Sciatic nerve (tissue), 2 donors: ENCODE results near the gene B3GAT3. TPM values are rescaled to one million over a fixed set of nuclear protein-coding genes. Genes with fewer than 3 reads are reported as not detected.
"Not testable (repeated sequence)": the region's sequence is repeated elsewhere in the genome, so short reads cannot be mapped to it uniquely, and the experiment has no call there.

ENCODE experiments used
- ATAC-seq: fragments of 200-7000 bp; cut with Tn5 transposase; one replicate; pipeline ENCODE4 v1.9.1; 2020; ENCODE audit warnings: mild to moderate bottlenecking, moderate library complexity
- DNase-seq: peaks from one replicate; pipeline ENCODE4 v3.0.0-alpha.2; 2020; ENCODE audit warnings: low spot score
- intact Hi-C: fragments of 100-400 bp; cut with DNase I; formaldehyde crosslinking; loops from one replicate; pipeline ENCODE4 v1.14.2; 2022
- total RNA-seq: library from RNA; stranded (reverse); fragmentation: NEBNext Ultra II Directional; extraction: Animal tissue kit (Norgen Biotek cat#: 25700); gene quantifications from one replicate; pipeline ENCODE4 v1.2.1, GENCODE V29; 2021
- donor health status: DM: no; HTN: no; CAD: no.
- donor health status: DM: no; HTN: no; CAD: no.

B3GAT3 gene
- total RNA-seq, 1 donor from 2014 or later = 38.7 TPM

- intact Hi-C loops = no loop called here
- ATAC-seq (peak; percentile 2), DNase-seq (no peak)
These were observed 25.2 kb upstream of the B3GAT3 start for GRCh38 chr11:62646825-62647608.

DNA sequence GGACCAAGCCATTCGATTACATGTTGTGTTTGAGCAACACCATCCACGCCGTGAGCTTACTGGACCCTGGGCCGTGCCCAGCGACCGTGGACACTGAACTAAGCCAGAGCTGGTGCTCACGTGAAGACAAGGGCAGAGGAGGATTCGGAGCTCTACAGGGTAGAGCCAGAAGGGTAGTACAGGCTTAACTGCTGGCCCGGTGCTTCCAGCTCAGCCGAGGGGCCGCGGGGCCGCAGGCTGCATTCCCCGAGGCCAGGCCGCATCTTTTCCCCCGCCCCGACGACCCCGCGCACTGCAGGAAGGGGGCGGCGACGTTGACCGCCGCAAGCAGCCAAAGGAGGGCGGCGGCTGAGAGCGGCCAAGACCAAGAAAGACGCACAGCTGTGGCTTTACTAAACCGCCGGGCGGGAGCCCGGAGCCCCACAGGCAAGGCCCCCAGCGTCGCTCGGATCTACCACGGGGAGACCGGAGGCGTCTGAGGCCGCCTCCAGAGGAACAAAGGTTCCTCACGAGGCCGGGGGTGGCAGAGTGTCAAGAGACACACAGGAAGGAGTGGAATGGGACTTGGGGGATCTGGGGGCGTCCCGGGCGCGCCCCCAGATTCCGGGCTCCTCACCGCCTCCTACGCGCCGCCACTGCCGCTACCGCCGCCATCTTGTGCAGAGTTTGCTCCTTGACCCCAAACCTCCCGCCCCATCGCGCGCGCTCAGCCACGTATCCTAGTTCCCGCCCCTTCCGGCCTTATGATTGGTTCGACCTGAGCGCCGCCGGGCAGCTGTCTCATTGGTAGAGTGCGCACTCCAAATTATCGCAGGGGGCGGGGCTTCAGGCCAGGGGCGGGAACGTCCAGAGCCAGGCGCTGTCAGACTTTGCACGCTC, 24.4 kb upstream of the B3GAT3 start, which contains the start of gene GANAB:
GANAB (minus strand) TSS at position 668 of the 879 bp plus-strand sequence; CDS start at position 654, 14 bp downstream.
- DNase-seq = peak; percentile 100
- ATAC-seq = peak; percentile 99
- intact Hi-C loops = no loop called here

- ATAC-seq (no peak), DNase-seq (no peak)
- intact Hi-C loops = no loop called here
These were observed 23.8 kb upstream of the B3GAT3 start for GRCh38 chr11:62645671-62645945.

DNA sequence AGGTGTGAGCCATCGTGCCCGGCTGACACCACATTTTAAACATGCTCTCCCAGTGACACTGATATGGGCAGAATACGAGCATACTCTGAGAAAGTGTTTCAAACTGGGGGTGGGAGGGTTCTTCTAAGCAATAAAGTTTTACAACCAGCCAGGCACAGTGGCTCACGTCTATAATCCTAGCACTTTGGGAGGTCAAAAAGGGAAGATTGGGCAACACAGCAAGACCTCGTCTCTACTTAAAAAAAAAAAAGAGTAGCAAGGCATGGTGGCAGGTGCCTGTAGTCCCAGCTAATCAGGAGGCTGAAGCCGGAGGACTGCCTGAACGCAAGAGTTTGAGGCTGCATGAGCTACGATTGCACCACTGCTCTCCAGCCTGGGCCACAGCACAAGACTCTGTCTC, 22.4 kb upstream of the B3GAT3 start:
- no peak for ATAC-seq
- intact Hi-C loops = no loop called here
- no peak for DNase-seq

DNA sequence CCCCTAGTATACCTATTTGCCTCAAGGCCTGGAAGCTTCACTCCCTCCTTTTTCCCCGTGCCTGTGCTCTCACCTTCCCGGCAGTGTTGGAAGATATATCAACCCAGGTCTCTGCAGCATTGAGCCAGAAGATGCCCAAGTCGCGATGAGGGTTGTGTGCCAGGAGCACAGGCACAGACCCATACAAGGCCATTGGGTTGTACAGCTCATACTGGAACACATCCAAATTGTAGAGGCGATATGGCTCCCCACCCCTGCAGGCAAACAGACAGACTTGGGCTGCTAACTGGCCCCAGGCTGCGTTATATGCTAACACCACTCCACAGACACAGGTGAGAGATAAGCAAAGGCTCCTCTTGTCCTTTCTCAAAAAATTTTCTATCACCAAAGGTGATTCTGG, 10.7 kb upstream of the B3GAT3 start:
- DNase-seq (no peak), ATAC-seq (no peak)
- intact Hi-C loops = no loop called here

DNA sequence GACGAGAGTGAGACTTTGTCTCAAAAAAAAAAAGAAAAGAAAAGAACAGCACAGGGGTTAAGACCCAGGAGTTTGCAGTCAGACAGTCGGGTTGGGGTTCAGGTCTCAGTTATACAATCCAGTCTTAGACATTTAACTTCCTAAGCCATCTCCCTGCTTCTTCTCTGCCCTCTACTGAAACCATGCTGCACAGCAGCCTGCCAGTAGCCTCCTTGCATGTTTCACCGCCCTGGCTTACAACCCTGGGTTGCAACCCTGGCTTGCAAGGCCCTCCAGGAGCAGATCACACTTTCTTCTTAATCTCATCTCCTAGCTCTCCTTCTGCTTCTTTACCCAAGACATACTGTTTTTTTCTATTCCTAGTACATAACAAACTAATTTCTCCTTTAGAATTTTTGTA, 5.9 kb upstream of the B3GAT3 start:
- ATAC-seq (no peak), DNase-seq (no peak)
- intact Hi-C loops = no loop called here

- intact Hi-C loops = no loop called here
- no peak for ATAC-seq
- no peak for DNase-seq
These were observed 797 bp upstream of the B3GAT3 start for GRCh38 chr11:62622476-62623089.

GRCh38 chr11:62621027-62621566, 689 bp downstream of the B3GAT3 start:
- intact Hi-C loops = no loop called here
- no peak for ATAC-seq

GRCh38 chr11:62616957-62617356, 4.8 kb downstream of the B3GAT3 start:
- ATAC-seq, DNase-seq, intact Hi-C loops: not testable (repeated sequence)

More at GRCh38 chr11:62621027-62621566, 689 bp downstream of the B3GAT3 start:
- DNase-seq = no peak

- DNase-seq (no peak), ATAC-seq (no peak)
- intact Hi-C loops = no loop called here
These were observed 6.3 kb downstream of the B3GAT3 start for GRCh38 chr11:62615521-62615920.

DNA sequence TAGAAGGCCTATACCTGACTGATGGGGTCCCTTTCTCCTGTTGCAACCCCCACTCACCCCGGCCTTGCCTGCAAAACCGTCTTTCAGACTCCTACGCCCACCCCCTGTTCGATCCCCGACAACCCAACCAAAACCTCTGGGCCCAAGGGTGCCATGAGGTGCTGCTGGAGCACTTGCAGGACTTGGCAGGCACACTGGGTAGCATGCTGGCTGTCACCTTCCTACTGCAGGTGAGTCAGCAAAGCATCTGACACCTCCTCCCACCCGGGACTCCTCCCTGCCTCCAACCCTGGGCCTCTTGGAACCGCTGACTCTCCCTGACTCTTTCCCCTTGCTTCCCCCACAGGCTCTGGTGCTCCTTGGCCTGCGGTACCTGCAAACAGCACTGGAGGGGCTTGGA, 7.5 kb downstream of the B3GAT3 start:
- intact Hi-C loops = no loop called here
- no peak for DNase-seq
- no peak for ATAC-seq

- DNase-seq = no peak
- intact Hi-C loops = no loop called here
- peak; percentile 24 for ATAC-seq
These were observed 8.5 kb downstream of the B3GAT3 start for GRCh38 chr11:62613291-62613778.

GRCh38 chr11:62612366-62613290, 9.2 kb downstream of the B3GAT3 start, which contains the start of the genes EML3 and ROM1:
Gene EML3, minus strand, starts transcription at chr11:62612775. Its CDS starts 318 bp downstream, at chr11:62612457.
Gene ROM1, plus strand, starts transcription at chr11:62613257. Its CDS starts 25 bp downstream, at chr11:62613282.
- peak; percentile 90 for ATAC-seq
- intact Hi-C loops = no loop called here
- peak; percentile 96 for DNase-seq

- peak; percentile 19 for ATAC-seq
- peak; percentile 72 for DNase-seq
- intact Hi-C loops = no loop called here
These were observed 10.0 kb downstream of the B3GAT3 start for GRCh38 chr11:62611705-62612365.

DNA sequence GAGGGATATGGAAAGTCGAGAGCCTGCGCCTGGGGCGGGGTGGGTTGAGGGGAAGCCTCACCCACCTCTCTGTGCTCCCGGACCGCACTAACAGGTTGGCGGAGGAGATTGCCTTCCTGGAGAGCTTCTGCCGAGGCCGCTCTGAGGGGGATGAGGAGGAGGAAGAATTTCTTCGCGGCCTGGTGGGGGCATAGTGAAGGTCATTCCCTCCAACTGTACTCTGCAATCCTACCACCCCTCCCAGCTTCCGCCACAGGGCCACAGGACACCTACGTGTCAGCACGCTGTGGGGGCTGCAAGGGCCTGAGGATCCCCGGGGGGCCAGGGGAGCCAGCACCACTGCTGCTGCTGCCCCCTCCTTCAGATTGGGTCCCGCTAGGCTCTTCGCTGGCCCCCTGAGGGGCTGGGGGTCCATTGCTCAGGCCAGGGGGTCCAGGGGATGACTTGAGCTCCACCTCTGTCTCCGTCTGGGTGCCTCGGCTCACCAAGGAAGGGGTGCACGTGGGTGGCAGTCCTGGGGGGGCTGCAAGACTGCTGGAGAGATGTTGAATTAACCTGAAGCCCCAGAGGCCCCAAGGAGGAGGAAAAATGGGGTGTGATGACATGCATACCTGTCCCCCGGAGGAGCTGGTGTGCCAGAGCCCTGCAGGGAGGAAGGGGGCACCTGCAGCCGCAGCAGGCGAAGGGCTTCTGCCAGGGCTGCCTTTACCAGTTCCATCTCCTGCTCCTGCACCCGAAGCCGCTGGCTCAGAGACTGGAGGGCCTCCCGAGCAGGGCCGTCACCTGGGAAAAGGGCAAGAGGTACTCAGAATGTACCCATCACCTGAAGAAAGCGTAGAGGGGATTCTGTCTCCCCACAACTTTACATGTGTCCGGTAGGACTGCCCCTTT, 10.7 kb downstream of the B3GAT3 start:
- intact Hi-C loops = no loop called here
- DNase-seq = no peak
- ATAC-seq = no peak

DNA sequence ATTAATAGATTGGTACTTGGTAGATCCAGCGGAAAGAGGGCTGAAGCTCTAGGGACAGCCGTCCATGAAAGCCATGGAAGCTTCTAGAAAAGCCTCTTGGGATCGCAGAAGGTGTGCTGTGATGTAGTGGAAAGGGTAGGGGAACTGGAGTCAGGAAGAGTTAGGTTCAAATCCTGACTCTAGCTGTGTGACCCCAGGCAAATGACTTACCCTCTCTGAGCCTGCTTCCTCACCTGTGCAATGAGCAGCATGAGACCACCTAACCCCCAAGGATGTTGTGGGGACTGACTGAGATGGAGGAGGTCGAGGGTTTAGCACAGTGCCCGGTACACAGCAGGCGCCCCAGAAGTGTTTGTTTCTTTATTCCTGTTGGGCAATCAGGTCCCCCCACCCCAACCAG, 11.4 kb downstream of the B3GAT3 start:
- intact Hi-C loops = no loop called here
- ATAC-seq (no peak), DNase-seq (no peak)

DNA sequence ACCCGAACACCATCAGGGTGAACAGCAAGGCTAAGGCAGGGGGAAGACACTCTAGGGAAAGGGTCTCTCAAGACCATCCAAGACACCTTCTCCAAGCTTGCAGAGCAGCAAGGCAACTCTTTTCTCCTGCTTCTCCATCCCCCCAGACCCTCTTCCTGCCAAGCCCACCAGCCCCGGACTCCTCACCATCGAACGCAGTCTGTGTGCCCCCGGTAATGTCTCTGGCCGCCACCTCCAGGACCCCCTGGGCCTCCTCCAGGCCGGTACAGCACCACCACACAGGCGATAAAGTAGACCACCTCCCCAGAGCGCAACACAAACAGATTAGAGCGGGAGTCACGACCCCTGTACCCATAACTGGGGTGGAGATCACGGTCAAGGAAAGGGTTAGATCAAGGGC, 13.0 kb downstream of the B3GAT3 start:
- intact Hi-C loops = no loop called here
- no peak for ATAC-seq
- DNase-seq = no peak
